ENCODE results near the gene MAB21L1. TPM values are rescaled to one million over a fixed set of nuclear protein-coding genes. Genes with fewer than 3 reads are reported as not detected.

Gene MAB21L1
- total RNA-seq, 1 experiment from 2014 or later: not detected

- H3K9me3 ChIP-seq (ENCODE audit: control insufficient read depth in 1 of 2, insufficient read depth in 1 of 2, low read depth in 1 of 2, low read length in 2 of 2): no peaks in the 10 kb centered on the region
- H3K9me2 ChIP-seq (ENCODE audit: insufficient read depth): no peaks in the 10 kb centered on the region
- no peak for TF ChIP-seq TCF7L2 (IDR thresholded peaks at IDR 0.05; ENCODE audit: borderline replicate concordance, extremely low read depth, insufficient read depth, insufficient read length)
- TF ChIP-seq REST (IDR thresholded peaks at IDR 0.05; ENCODE audit: low read depth): no peak
- no peak for TF ChIP-seq SIN3A (IDR thresholded peaks at IDR 0.05; ENCODE audit: low read depth)
- no peak for TF ChIP-seq JUND (IDR thresholded peaks at IDR 0.05)
- no peak for TF ChIP-seq EGR1 (IDR thresholded peaks at IDR 0.05; ENCODE audit: low read depth)
- no peak for TF ChIP-seq CBX3 (IDR thresholded peaks at IDR 0.05; ENCODE audit: low read depth)
- no peak for TF ChIP-seq YY1 (IDR thresholded peaks at IDR 0.05; ENCODE audit: extremely low read depth, insufficient replicate concordance, low read depth, low read length)
- no peak for TF ChIP-seq ZBTB33 (IDR thresholded peaks at IDR 0.05; ENCODE audit: extremely low read depth, insufficient replicate concordance, low read length)
- intact Hi-C loops (cut with micrococcal nuclease): no loop called here
- RAD21 ChIA-PET (ENCODE audit: low non-redundant PET in 1 of 2, low total read pairs in 2 of 2, uncharacterized antibody in 2 of 2, unreplicated experiment in 2 of 2): no interaction called here
- no peaks in the 10 kb centered on the region for H3K4me1 ChIP-seq (ENCODE audit: control insufficient read depth in 1 of 2, insufficient read depth in 2 of 2, low read length in 2 of 2)
- no peaks in the 10 kb centered on the region for H3K79me2 ChIP-seq (ENCODE audit: insufficient read depth, low read length)
- H3K9ac ChIP-seq (ENCODE audit: low read length): no peak overlapping the region
- DNase-seq (ENCODE audit: low read depth, low spot score) (no peak), ATAC-seq (no peak)
- no TSS peak for BruUV-seq (replicated peaks)
- H3K27me3 ChIP-seq (ENCODE audit: insufficient read depth, low read length): no peaks in the 10 kb centered on the region
- H2AFZ ChIP-seq (ENCODE audit: low read depth, low read length, poor library complexity, severe bottlenecking): no peak overlapping the region
- CTCF ChIA-PET: no interaction called here
- no peak overlapping the region for H3K4me3 ChIP-seq (replicated peaks in 1 of 2; ENCODE audit: low read depth in 1 of 2, low read length in 2 of 2)
- POLR2A ChIA-PET: no interaction called here
- no peak overlapping the region for H3K4me2 ChIP-seq (ENCODE audit: low read length)
- H4K20me1 ChIP-seq (ENCODE audit: insufficient read depth): no peaks in the 10 kb centered on the region
- no peak overlapping the region for H3K27ac ChIP-seq (ENCODE audit: low read depth, low read length)
- no peaks in the 10 kb centered on the region for H3K36me3 ChIP-seq (ENCODE audit: control insufficient read depth in 1 of 2, insufficient read depth in 2 of 2, low read length in 2 of 2)
Observed at GRCh38 chr13:35482527-35482926, 6.0 kb upstream of the MAB21L1 start.
